Lung (tissue), 12 donors: ENCODE measurements around the gene PPARA. TPM values are rescaled to one million over a fixed set of nuclear protein-coding genes. Genes with fewer than 3 reads are reported as not detected.

Source experiments
- ATAC-seq: fragments of 200-7000 bp; cut with Tn5 transposase; one replicate; pipeline ENCODE4 v1.9.1; 2020; ENCODE audit warnings: moderate number of reproducible peaks; ENCODE audit not compliant: insufficient read depth, low FRiP score
- DNase-seq, 3 donors: peaks; one replicate each; pipeline ENCODE4 v3.0.0-alpha.2; 2013 to 2017
- H3K27ac ChIP-seq, 2 donors: one replicate each; pipeline ENCODE4 v1.5.1; 2013; ENCODE audit warnings: mild to moderate bottlenecking in 2 of 2, moderate library complexity in 2 of 2, control low read depth in 1 of 2, inconsistent platforms in 1 of 2, low read depth in 1 of 2, low read length in 1 of 2
- H3K27me3 ChIP-seq, 3 donors: one replicate each; pipeline ENCODE4 v1.5.1; 2013; ENCODE audit warnings: low read length in 2 of 3; ENCODE audit not compliant: control insufficient read depth in 3 of 3, insufficient read depth in 3 of 3
- H3K36me3 ChIP-seq, 4 donors: one replicate each; pipeline ENCODE4 v1.5.1; 2013; ENCODE audit warnings: low read length in 4 of 4, mild to moderate bottlenecking in 1 of 4, moderate library complexity in 1 of 4; ENCODE audit not compliant: control insufficient read depth in 4 of 4, insufficient read depth in 4 of 4
- H3K4me1 ChIP-seq, 5 donors: one replicate each; pipeline ENCODE4 v1.5.1; 2013; ENCODE audit warnings: low read length in 5 of 5, mild to moderate bottlenecking in 2 of 5, moderate library complexity in 1 of 5; ENCODE audit not compliant: control insufficient read depth in 5 of 5, insufficient read depth in 5 of 5
- H3K4me3 ChIP-seq: one replicate; pipeline ENCODE4 v1.5.1; 2013; ENCODE audit warnings: mild to moderate bottlenecking, control low read depth, moderate library complexity
- H3K9ac ChIP-seq, 2 donors: one replicate each; pipeline ENCODE4 v1.5.1; 2013; ENCODE audit warnings: low read length in 2 of 2, control low read depth in 1 of 2; ENCODE audit not compliant: insufficient read depth in 1 of 2
- H3K9me3 ChIP-seq, 4 donors: one replicate each; pipeline ENCODE4 v1.5.1; 2013; ENCODE audit warnings: low read length in 3 of 4, mild to moderate bottlenecking in 1 of 4, moderate library complexity in 1 of 4; ENCODE audit not compliant: control insufficient read depth in 4 of 4, insufficient read depth in 3 of 4
- WGBS, 2 donors: extraction: QIAGEN DNeasy Blood & Tissue Kit; methylation state at CpG; one replicate each; pipeline ENCODE4 v1.1.7; 2013; 5-methylcytosine and 5-hydroxymethylcytosine counted together
- polyA plus RNA-seq, 2 donors: library from polyadenylated mRNA; stranded (reverse); fragments of 200-250 nt; gene quantifications; one replicate each; pipeline ENCODE4 v1.2.1, GENCODE V29; 2013
- total RNA-seq, 2 donors: library from RNA; depleted of rRNA in 1 of 2; stranded (reverse); fragments of >200 nt in 1 of 2; gene quantifications; one replicate each; pipeline ENCODE4 v1.2.1, GENCODE V29; 2014 to 2021
- TF ChIP-seq, protein P1 (sequence below): IDR thresholded peaks from 2 replicates; pipeline ENCODE4 v1.5.1; 2012; ENCODE audit warnings: mild to moderate bottlenecking; ENCODE audit errors: control extremely low read depth, extremely low read depth
- donor health status: control.
- donor health status: control.
- donor health status: Bipolar disorder and iron deficiency.
- donor health status: healthy.
- donor health status: DM: yes; HTN: yes; CAD: no.

PPARA gene
- total and polyA plus RNA-seq, 4 donors = 4.4 to 18.1 (median 11.0) TPM

DNA sequence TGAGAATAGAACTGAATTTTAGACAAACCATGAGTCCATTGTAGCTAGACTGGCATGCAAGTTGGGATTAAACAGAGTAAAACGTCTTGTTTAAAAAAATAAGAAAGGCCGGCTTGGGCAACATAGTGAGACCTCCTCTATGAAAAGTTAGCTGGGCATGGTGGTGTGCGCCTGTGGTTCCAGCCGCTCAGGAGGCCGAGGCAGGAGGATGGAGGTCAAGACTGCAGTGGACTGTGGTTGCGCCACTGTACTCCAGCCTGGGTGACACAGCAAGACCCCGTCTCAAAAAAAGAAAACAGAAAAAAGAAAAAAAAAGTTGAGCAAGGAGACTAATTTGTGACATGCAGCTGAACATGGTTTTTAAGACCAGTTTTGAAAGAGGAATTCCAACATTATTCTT, 76.3 kb downstream of the PPARA start:
- H3K27me3 ChIP-seq = no peaks in the 10 kb centered on the region
- H3K9ac ChIP-seq = no peak overlapping the region
- no peak overlapping the region for H3K27ac ChIP-seq
- H3K9me3 ChIP-seq = no peaks in the 10 kb centered on the region
- peaks cover 2 to 12% (median 7%) of the 10 kb centered on the region in 4 donors for H3K36me3 ChIP-seq
- H3K4me3 ChIP-seq = no peak overlapping the region
- WGBS, 2 donors = 95% methylated on average over 7 of the region's 7 CpGs
- no peak for DNase-seq
- TF ChIP-seq, protein P1, sequence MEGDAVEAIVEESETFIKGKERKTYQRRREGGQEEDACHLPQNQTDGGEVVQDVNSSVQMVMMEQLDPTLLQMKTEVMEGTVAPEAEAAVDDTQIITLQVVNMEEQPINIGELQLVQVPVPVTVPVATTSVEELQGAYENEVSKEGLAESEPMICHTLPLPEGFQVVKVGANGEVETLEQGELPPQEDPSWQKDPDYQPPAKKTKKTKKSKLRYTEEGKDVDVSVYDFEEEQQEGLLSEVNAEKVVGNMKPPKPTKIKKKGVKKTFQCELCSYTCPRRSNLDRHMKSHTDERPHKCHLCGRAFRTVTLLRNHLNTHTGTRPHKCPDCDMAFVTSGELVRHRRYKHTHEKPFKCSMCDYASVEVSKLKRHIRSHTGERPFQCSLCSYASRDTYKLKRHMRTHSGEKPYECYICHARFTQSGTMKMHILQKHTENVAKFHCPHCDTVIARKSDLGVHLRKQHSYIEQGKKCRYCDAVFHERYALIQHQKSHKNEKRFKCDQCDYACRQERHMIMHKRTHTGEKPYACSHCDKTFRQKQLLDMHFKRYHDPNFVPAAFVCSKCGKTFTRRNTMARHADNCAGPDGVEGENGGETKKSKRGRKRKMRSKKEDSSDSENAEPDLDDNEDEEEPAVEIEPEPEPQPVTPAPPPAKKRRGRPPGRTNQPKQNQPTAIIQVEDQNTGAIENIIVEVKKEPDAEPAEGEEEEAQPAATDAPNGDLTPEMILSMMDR = no peak
- no peaks in the 10 kb centered on the region for H3K4me1 ChIP-seq
- no peak for ATAC-seq

DNA sequence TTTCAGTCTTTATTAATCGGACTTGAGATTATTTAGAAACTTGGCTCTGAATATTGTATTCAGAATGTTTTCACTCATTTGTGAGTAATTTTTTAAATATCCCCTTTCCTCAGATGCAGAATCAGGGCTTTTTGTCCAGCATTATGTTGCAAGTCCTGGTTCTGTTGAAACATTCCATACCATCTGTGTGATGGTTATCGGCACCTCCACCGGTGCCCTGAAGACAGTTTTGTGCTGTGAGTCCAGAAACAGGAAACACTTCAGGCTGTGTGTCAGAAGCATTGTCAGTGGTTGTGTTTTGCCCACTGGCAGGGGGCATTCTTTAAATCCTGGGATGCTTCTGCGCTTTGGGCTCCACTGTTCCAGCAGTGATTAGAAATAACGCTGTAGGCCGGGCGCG, 79.4 kb downstream of the PPARA start:
- TF ChIP-seq, protein P1 = no peak
- Histone ChIP-seq H3K27ac (no peak overlapping the region), H3K4me1 (no peaks in the 10 kb centered on the region), H3K9me3 (peaks cover 0 to 2% (median 0%) of the 10 kb centered on the region in 4 donors), H3K4me3 (no peak overlapping the region), H3K9ac (no peak overlapping the region), H3K27me3 (no peaks in the 10 kb centered on the region), H3K36me3 (peaks cover 2 to 18% (median 7%) of the 10 kb centered on the region in 4 donors)
- ATAC-seq (no peak), DNase-seq (no peak)
- WGBS, 2 donors = 73 to 88% methylated on average over 8 of the region's 8 CpGs

GRCh38 chr22:46230262-46230901, 80.1 kb downstream of the PPARA start:
- no peak overlapping the region for H3K4me3 ChIP-seq
- ATAC-seq (no peak), DNase-seq (no peak)
- TF ChIP-seq, protein P1 = no peak
- no peaks in the 10 kb centered on the region for H3K4me1 ChIP-seq
- H3K27ac ChIP-seq = no peak overlapping the region
- 77 to 89% methylated on average over 13 of the region's 13 CpGs for WGBS, 2 donors
- H3K27me3 ChIP-seq = no peaks in the 10 kb centered on the region
- H3K36me3 ChIP-seq = peaks cover 2 to 18% (median 7%) of the 10 kb centered on the region in 4 donors
- peaks cover 0 to 2% (median 0%) of the 10 kb centered on the region in 4 donors for H3K9me3 ChIP-seq
- H3K9ac ChIP-seq = no peak overlapping the region

GRCh38 chr22:46233231-46233630, 82.9 kb downstream of the PPARA start:
- WGBS, 2 donors = 53 to 67% methylated on average over 9 of the region's 9 CpGs
- Histone ChIP-seq H3K4me1 (no peaks in the 10 kb centered on the region), H3K9me3 (peaks cover 0 to 2% (median 0%) of the 10 kb centered on the region in 4 donors), H3K4me3 (no peak overlapping the region), H3K9ac (no peak overlapping the region), H3K27me3 (no peaks in the 10 kb centered on the region), H3K36me3 (peaks cover 0 to 15% (median 9%) of the 10 kb centered on the region in 4 donors), H3K27ac (no peak overlapping the region)
- TF ChIP-seq, protein P1 = no peak
- DNase-seq (no peak), ATAC-seq (peak; percentile 53)
